H1 (cell line): ENCODE results near the gene SGK2. TPM values are rescaled to one million over a fixed set of nuclear protein-coding genes. Genes with fewer than 3 reads are reported as not detected.
A peak's percentile ranks its signal among the peaks of the same experiment; 100 is the strongest.

Experiments
- CTCF ChIA-PET: fragments of 300-600 bp; sonication (Branson Sonifier 250); formaldehyde crosslinking; loops from one replicate; lab custom pipeline; 2021; ENCODE audit not compliant: partially characterized antibody; lab: Charles Lee
- POLR2A ChIA-PET: fragments of 300-600 bp; sonication (Branson Sonifier 250); formaldehyde crosslinking; loops from one replicate; lab custom pipeline; 2021; ENCODE audit warnings: inconsistent platforms; ENCODE audit not compliant: partially characterized antibody; lab: Charles Lee
- DNase-seq, 2 experiments: peaks; one replicate each; pipeline versions ENCODE4 v3.0.0 to v3.0.0-alpha.2; 2010 to 2022; ENCODE audit warnings: low spot score in 2 of 2, low read depth in 1 of 2, mixed read lengths in 1 of 2
- FAIRE-seq: peaks from 2 replicates; lab custom pipeline; 2011; peaks lifted over from hg19 to GRCh38; lab: Jason Lieb, UNC
- H2AFZ ChIP-seq: 2 replicates; pipeline ENCODE4 v1.8.1; 2012; ENCODE audit warnings: low read length, inconsistent platforms
- H2AK5ac ChIP-seq: 2 replicates; pipeline ENCODE4 v1.6.1; 2013; ENCODE audit warnings: low read depth, low read length
- H2BK120ac ChIP-seq: replicated peaks from 2 replicates; pipeline ENCODE3; 2013; ENCODE audit warnings: low read depth, low read length, inconsistent platforms
- H2BK12ac ChIP-seq: 2 replicates; pipeline ENCODE4 v1.6.1; 2013; ENCODE audit warnings: low read depth, low read length
- H2BK15ac ChIP-seq: 2 replicates; pipeline ENCODE4 v1.6.1; 2013; ENCODE audit warnings: low read length
- H2BK20ac ChIP-seq: 2 replicates; pipeline ENCODE4 v1.6.1; 2013; ENCODE audit warnings: low read length
- H2BK5ac ChIP-seq: 2 replicates; pipeline ENCODE4 v1.6.1; 2013; ENCODE audit warnings: low read depth, low read length
- H3K14ac ChIP-seq: 2 replicates; pipeline ENCODE4 v1.6.1; 2013; ENCODE audit warnings: inconsistent platforms; ENCODE audit not compliant: insufficient read length
- H3K18ac ChIP-seq: 2 replicates; pipeline ENCODE4 v1.6.1; 2013; ENCODE audit warnings: low read length; ENCODE audit errors: extremely low read depth
- H3K23ac ChIP-seq: 2 replicates; pipeline ENCODE4 v1.6.1; 2013; ENCODE audit warnings: inconsistent platforms; ENCODE audit not compliant: insufficient read length
- H3K23me2 ChIP-seq: 2 replicates; pipeline ENCODE4 v1.6.1; 2013; ENCODE audit warnings: low read depth, low read length
- H3K27ac ChIP-seq: 2 replicates; pipeline ENCODE4 v1.6.1; 2011; ENCODE audit warnings: low read depth, low read length, inconsistent platforms
- H3K27me3 ChIP-seq, 4 experiments: replicated peaks in 1 of 4; 1 replicate in 1 of 4; 2 replicates in 3 of 4; pipeline versions ENCODE4 v1.6.1 to v1.8.1; 2011 to 2013; ENCODE audit warnings: low read length in 3 of 4, mild to moderate bottlenecking in 3 of 4, inconsistent platforms in 2 of 4, mixed read lengths in 2 of 4, moderate library complexity in 1 of 4; ENCODE audit not compliant: control insufficient read depth in 3 of 4, insufficient read depth in 3 of 4; ENCODE audit errors: extremely low read depth in 1 of 4
- H3K36me3 ChIP-seq, 4 experiments: 2 replicates each; pipeline versions ENCODE4 v1.6.1 to v1.8.1; 2011 to 2013; ENCODE audit warnings: mild to moderate bottlenecking in 4 of 4, low read length in 3 of 4, moderate library complexity in 2 of 4, control low read depth in 1 of 4, inconsistent platforms in 1 of 4; ENCODE audit not compliant: insufficient read depth in 4 of 4, control insufficient read depth in 2 of 4
- H3K4ac ChIP-seq: replicated peaks from 2 replicates; pipeline ENCODE3; 2013; ENCODE audit warnings: low read length, low read depth, mixed read lengths, inconsistent platforms; ENCODE audit not compliant: insufficient read length
- H3K4me1 ChIP-seq, 4 experiments: replicated peaks in 1 of 4; 1 replicate in 1 of 4; 2 replicates in 3 of 4; pipeline versions ENCODE4 v1.6.1 to v1.8.1; 2011 to 2013; ENCODE audit warnings: low read length in 3 of 4, inconsistent platforms in 2 of 4, mixed read lengths in 1 of 4; ENCODE audit not compliant: insufficient read depth in 4 of 4, control insufficient read depth in 3 of 4
- H3K4me2 ChIP-seq, 2 experiments: 2 replicates each; pipeline versions ENCODE4 v1.6.1 to v1.8.1; 2011 to 2013; ENCODE audit warnings: low read depth in 2 of 2, low read length in 2 of 2, control low read depth in 1 of 2, inconsistent platforms in 1 of 2, mild to moderate bottlenecking in 1 of 2; ENCODE audit not compliant: insufficient read depth in 1 of 2
- H3K4me3 ChIP-seq, 4 experiments: fragments of 200-600, 300-600 bp in 1 of 4; sonication (generic), shearing (Covaris generic), sonication (Bioruptor Twin) in 1 of 4; 2 replicates each; pipeline versions ENCODE4 v1.5.1 to v1.8.1; 2011 to 2016; ENCODE audit warnings: low read length in 4 of 4, low read depth in 3 of 4, control low read depth in 2 of 4, inconsistent platforms in 2 of 4, mild to moderate bottlenecking in 2 of 4, mixed read lengths in 1 of 4, moderate library complexity in 1 of 4; ENCODE audit not compliant: insufficient read depth in 2 of 4; ENCODE audit errors: extremely low read depth in 1 of 4
- H3K56ac ChIP-seq: replicated peaks from 2 replicates; pipeline ENCODE3; 2013; ENCODE audit warnings: low read depth, mild to moderate bottlenecking, mixed read lengths, low read length, inconsistent platforms; ENCODE audit not compliant: insufficient read length
- H3K79me1 ChIP-seq: 2 replicates; pipeline ENCODE4 v1.6.1; 2013; ENCODE audit warnings: low read depth, low read length, control low read depth
- H3K79me2 ChIP-seq, 2 experiments: 2 replicates each; pipeline versions ENCODE4 v1.6.1 to v1.8.1; 2012 to 2013; ENCODE audit warnings: low read length in 2 of 2, mild to moderate bottlenecking in 2 of 2, inconsistent platforms in 1 of 2; ENCODE audit not compliant: insufficient read depth in 2 of 2, control insufficient read depth in 1 of 2
- H3K9ac ChIP-seq, 4 experiments: replicated peaks in 1 of 4; 1 replicate in 1 of 4; 2 replicates in 3 of 4; pipeline versions ENCODE4 v1.6.1 to v1.8.1; 2011 to 2013; ENCODE audit warnings: low read depth in 3 of 4, low read length in 3 of 4, control low read depth in 2 of 4, mild to moderate bottlenecking in 2 of 4, moderate library complexity in 2 of 4, inconsistent platforms in 1 of 4; ENCODE audit errors: extremely low read depth in 1 of 4
- H3K9me3 ChIP-seq, 2 experiments: 2 replicates each; pipeline versions ENCODE4 v1.6.1 to v1.8.1; 2012 to 2013; ENCODE audit warnings: mild to moderate bottlenecking in 2 of 2, moderate library complexity in 2 of 2, control low read depth in 1 of 2, inconsistent platforms in 1 of 2, low read depth in 1 of 2, low read length in 1 of 2, mixed read lengths in 1 of 2; ENCODE audit not compliant: insufficient read depth in 2 of 2
- H4K20me1 ChIP-seq, 2 experiments: replicated peaks in 1 of 2; 2 replicates each; pipeline versions ENCODE3 to v1.8.1; 2011 to 2013; ENCODE audit warnings: inconsistent platforms in 2 of 2, low read length in 2 of 2, mild to moderate bottlenecking in 1 of 2; ENCODE audit not compliant: insufficient read depth in 2 of 2, control insufficient read depth in 1 of 2
- H4K5ac ChIP-seq: 2 replicates; pipeline ENCODE4 v1.6.1; 2013; ENCODE audit warnings: low read length, low read depth, mixed read lengths, inconsistent platforms; ENCODE audit not compliant: insufficient read length
- H4K8ac ChIP-seq: 2 replicates; pipeline ENCODE4 v1.8.0; 2013; ENCODE audit warnings: mild to moderate bottlenecking, moderate library complexity, low read length, inconsistent platforms; ENCODE audit not compliant: insufficient read depth; ENCODE audit errors: extremely low read depth
- H4K91ac ChIP-seq: replicated peaks from 2 replicates; pipeline ENCODE3; 2013; ENCODE audit warnings: low read length, mixed read lengths, inconsistent platforms; ENCODE audit not compliant: insufficient read length
- CREB1 ChIP-seq: IDR thresholded peaks from 2 replicates; pipeline ENCODE4 v1.6.1; 2012; ENCODE audit warnings: inconsistent platforms
- EP300 ChIP-seq, 2 experiments: IDR thresholded peaks; 1 replicate in 1 of 2; 2 replicates in 1 of 2; pipeline ENCODE4 v1.6.1; 2011 to 2012; ENCODE audit warnings: low read depth in 2 of 2, low read length in 2 of 2, mild to moderate bottlenecking in 2 of 2, borderline replicate concordance in 1 of 2, inconsistent platforms in 1 of 2, moderate library complexity in 1 of 2
- HDAC2 ChIP-seq, 2 experiments: fragments of 300-600 bp in 1 of 2; sonication (generic) in 1 of 2; IDR thresholded peaks; 2 replicates each; pipeline ENCODE4 v1.6.1; 2011 to 2012; ENCODE audit warnings: low read depth in 2 of 2, low read length in 2 of 2, mild to moderate bottlenecking in 2 of 2, moderate library complexity in 2 of 2, borderline replicate concordance in 1 of 2, inconsistent platforms in 1 of 2
- KDM1A ChIP-seq: fragments of 200-600, 300-600 bp; sonication (generic); IDR thresholded peaks from 2 replicates; pipeline ENCODE4 v1.7.1; 2016; ENCODE audit warnings: mild to moderate bottlenecking, low read length, borderline replicate concordance
- KDM4A ChIP-seq: IDR thresholded peaks from one replicate; pipeline ENCODE4 v1.7.1; 2012; ENCODE audit warnings: low read depth, mild to moderate bottlenecking, moderate library complexity, low read length, inconsistent platforms; ENCODE audit not compliant: severe bottlenecking
- POLR2AphosphoS5 ChIP-seq: IDR thresholded peaks from 2 replicates; pipeline ENCODE4 v1.6.1; 2011; ENCODE audit warnings: low read depth, low read length
- RBBP5 ChIP-seq: IDR thresholded peaks from 2 replicates; pipeline ENCODE4 v1.7.1; 2012; ENCODE audit warnings: low read depth, mild to moderate bottlenecking, inconsistent platforms, low read length, moderate library complexity, borderline replicate concordance
- SP1 ChIP-seq: IDR thresholded peaks from 2 replicates; pipeline ENCODE4 v1.6.1; 2011; ENCODE audit warnings: low read depth, low read length
- TAF1 ChIP-seq: IDR thresholded peaks from 2 replicates; pipeline ENCODE4 v1.6.1; 2011; ENCODE audit warnings: mild to moderate bottlenecking, low read depth, low read length
- TBP ChIP-seq: IDR thresholded peaks from 2 replicates; pipeline ENCODE4 v1.6.1; 2011; ENCODE audit warnings: low read depth, low read length, improper control_type of control experiment
- TEAD4 ChIP-seq: IDR thresholded peaks from 2 replicates; pipeline ENCODE4 v1.6.1; 2012; ENCODE audit warnings: low read depth, low read length, inconsistent platforms, mixed read lengths
- WGBS, 2 experiments: shearing (Covaris generic) in 1 of 2; methylation state at CpG; one replicate each; pipeline versions ENCODE4 v1.1.6 to v1.1.7; 2013 to 2015; ENCODE audit warnings: low lambda C conversion rate in 2 of 2, mixed read lengths in 2 of 2, inconsistent platforms in 1 of 2, low coverage in 1 of 2, missing lambda C conversion rate in 1 of 2; ENCODE audit not compliant: insufficient replicate concordance in 2 of 2, insufficient coverage in 1 of 2, insufficient read length in 1 of 2; ENCODE audit errors: extremely low coverage in 1 of 2, missing lambda C conversion rate in 1 of 2; 5-methylcytosine and 5-hydroxymethylcytosine counted together
- polyA plus RNA-seq, 7 experiments: library from polyadenylated mRNA; depleted of rRNA in 3 of 7; stranded (reverse) in 5 of 7; unstranded in 2 of 7; fragments of >200 nt in 5 of 7; fragments of 200-250 nt in 2 of 7; gene quantifications; 1 replicate in 5 of 7; 2 replicates in 1 of 7; 4 replicates in 1 of 7; pipeline versions ENCODE4 v1.2.1 to v1.2.3, GENCODE V29; 2011 to 2013; ENCODE audit warnings: missing spikeins in 2 of 7, mixed read lengths in 2 of 7
- total RNA-seq: library from RNA; stranded (reverse); fragmentation: NEBNext Ultra II Directional; extraction: Animal tissue kit (Norgen Biotek cat#: 25700); gene quantifications from 2 replicates; pipeline ENCODE4 v1.2.1, GENCODE V29; 2021

SGK2 gene
- total and polyA plus RNA-seq, 2 of the 8 experiments (the other 6 are each of a cell fraction or from before 2014, with no cell fraction given): 0.21 TPM; not detected in 1

- no peaks in the 10 kb centered on the region for H3K27me3 ChIP-seq
- H3K4me1 ChIP-seq: peaks cover 0 to 2% (median 0%) of the 10 kb centered on the region in 4 experiments; a peak in 3 of 7 replicates
- no peak overlapping the region for H2BK12ac ChIP-seq
- peak overlapping the region; percentile 87 for H4K5ac ChIP-seq
- H3K9me3 ChIP-seq: no peaks in the 10 kb centered on the region
- H2BK20ac ChIP-seq: no peak overlapping the region
- peak overlapping the region; percentile 77 for H3K4ac ChIP-seq
- no peak for FAIRE-seq
- H3K79me1 ChIP-seq: no peaks in the 10 kb centered on the region
- peaks cover 0 to 5% (median 0%) of the 10 kb centered on the region in 4 experiments; a peak in 1 of 8 replicates for H3K36me3 ChIP-seq
- H2AK5ac ChIP-seq: no peak overlapping the region
- H3K23ac ChIP-seq: no peak overlapping the region
- ChIA-PET POLR2A (interaction anchor here (0.8 to 3.9 kb wide), 8 partner anchors 16 to 164 kb away, joined by 3 to 29 read pairs (median 4); partner anchors contain the start of gene SRSF6), CTCF (interaction anchor here (1.0 kb wide), 1 partner anchor 13 kb away, joined by 5 read pairs; no protein-coding TSS in a partner anchor)
- 35% methylated on average over 39 of the region's 39 CpGs; no CpG with 5 or more reads in 1 of the 2 experiments for WGBS, 2 experiments
- H3K14ac ChIP-seq: no peak overlapping the region
- H4K8ac ChIP-seq: peak overlapping the region; percentile 85; the same call in 1 of the 2 replicates
- no peak overlapping the region for H2AFZ ChIP-seq
- no peaks in the 10 kb centered on the region for H4K20me1 ChIP-seq
- no peak overlapping the region for H2BK15ac ChIP-seq
- no peak overlapping the region; the same call in none of the 2 replicates for H3K18ac ChIP-seq
- peak overlapping the region; percentile 70 to 73 for H3K4me2 ChIP-seq
- no peak overlapping the region for H2BK120ac ChIP-seq
- peaks cover 0 to 14% of the 10 kb centered on the region in 2 experiments; a peak in 1 of 4 replicates for H3K79me2 ChIP-seq
- H3K27ac ChIP-seq: 0 out of 2 replicates have a peak overlapping the region, but pooled peaks have one; percentile 46
- H2BK5ac ChIP-seq: peak overlapping the region; percentile 66; the same call in 1 of the 2 replicates
- H4K91ac ChIP-seq: no peak overlapping the region
- DNase-seq: peak; percentile 69 to 93
- peak overlapping the region in 2 of 4 experiments; percentile 63 to 66; a peak in 5 of 7 replicates for H3K9ac ChIP-seq
- H3K4me3 ChIP-seq: peak overlapping the region; percentile 52 to 71 (median 58)
- H3K56ac ChIP-seq: peak overlapping the region; percentile 14
- 0 out of 2 replicates have a peak, but pooled peaks cover 5% of the 10 kb centered on the region for H3K23me2 ChIP-seq
- peak; percentile 14; the same call in 1 of the 2 replicates for TF ChIP-seq POLR2AphosphoS5
- peak; percentile 44; the same call in 1 of the 2 replicates for TF ChIP-seq TBP
- peak; percentile 17 to 28; a peak in 2 of 4 replicates for TF ChIP-seq HDAC2 (IDR thresholded peaks at IDR 0.05; ENCODE audit: borderline replicate concordance in 1 of 2, low read depth in 2 of 2, low read length in 2 of 2)
- peak; percentile 60; the same call in 1 of the 2 replicates for TF ChIP-seq TAF1
- TF ChIP-seq SP1: 0 out of 2 replicates have a peak, but pooled peaks have one; percentile 36
- no peak for TF ChIP-seq EP300 (IDR thresholded peaks at IDR 0.05; ENCODE audit: borderline replicate concordance in 1 of 2, low read depth in 2 of 2, low read length in 2 of 2)
- TF ChIP-seq CREB1: no peak
- no peak for TF ChIP-seq RBBP5
- TF ChIP-seq KDM4A: peak; percentile 31
- TF ChIP-seq TEAD4: no peak
- no peak for TF ChIP-seq KDM1A
Observed at GRCh38 chr20:43513931-43514647, 44.7 kb upstream of the SGK2 start.
